ENCODE data around the gene GATA3. TPM values are rescaled to one million over a fixed set of nuclear protein-coding genes. Genes with fewer than 3 reads are reported as not detected.
A peak's percentile ranks its signal among the peaks of the same experiment; 100 is the strongest.

Gene GATA3
- total RNA-seq, 1 donor from 2014 or later, result not detected

DNA sequence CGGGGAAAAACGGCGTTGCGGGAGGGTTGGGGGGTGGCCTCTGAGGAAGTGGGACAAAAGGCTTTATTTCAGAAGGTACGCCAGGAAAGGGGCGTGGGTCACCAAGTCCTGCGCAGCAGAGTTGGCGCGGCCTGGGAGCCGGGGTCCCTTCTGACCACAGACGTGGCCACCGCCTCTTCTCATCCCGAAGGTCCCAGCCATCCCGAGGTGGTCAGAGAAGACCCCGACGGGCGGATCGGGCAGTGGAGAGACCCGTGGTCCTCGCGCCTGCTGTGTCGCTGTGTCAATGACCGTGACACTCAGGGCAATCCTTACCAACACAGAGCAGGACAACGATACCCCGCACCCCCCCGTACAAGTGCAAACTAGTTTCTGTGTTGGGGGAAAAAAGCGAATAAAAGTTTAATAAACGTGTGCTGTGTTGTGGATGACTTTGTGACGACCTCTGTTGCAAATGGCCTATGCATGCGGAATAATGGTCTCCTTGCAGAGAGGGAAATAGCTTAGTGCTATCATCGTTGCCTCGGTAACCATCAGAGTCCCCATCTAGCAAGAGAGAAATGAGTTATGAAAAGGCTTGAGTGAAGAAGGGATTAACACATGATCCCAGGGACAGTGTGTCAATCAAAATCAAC lies 19.4 kb upstream of the GATA3 start:
- peaks cover 81% of the 10 kb centered on the region for H3K27me3 Mint-ChIP-seq (ENCODE audit: insufficient read depth, low read depth)
- Histone ChIP-seq H2AFZ (replicated peaks) (no peak overlapping the region), H3K27ac (no peak overlapping the region), H3K36me3 (no peaks in the 10 kb centered on the region), H3K9me3 (ENCODE audit: low read depth) (no peaks in the 10 kb centered on the region), H3K4me3 (peak overlapping the region; percentile 29), H3F3A (ENCODE audit: low read depth) (peaks cover 11% of the 10 kb centered on the region), H3K79me2 (ENCODE audit: low read depth) (no peaks in the 10 kb centered on the region), H3K4me2 (peak overlapping the region; percentile 69), H3K27me3 (peaks cover 100% of the 10 kb centered on the region), H3K9ac (no peak overlapping the region), H3K4me1 (peaks cover 27% of the 10 kb centered on the region), H4K20me1 (ENCODE audit: low read depth) (peaks cover 67% of the 10 kb centered on the region)
- peak; percentile 59 for DNase-seq (ENCODE audit: low spot score)
- H3K27ac Mint-ChIP-seq, result peak overlapping the region; percentile 31
- H3K4me3 Mint-ChIP-seq, result peak overlapping the region; percentile 80
- TF ChIP-seq EZH2phosphoT487 (IDR thresholded peaks at IDR 0.05), result peak; percentile 69
- peak; percentile 83 for TF ChIP-seq EZH2 (IDR thresholded peaks at IDR 0.05)
- no peak for TF ChIP-seq CTCF (IDR thresholded peaks at IDR 0.05)
- H3K9me3 Mint-ChIP-seq, result peaks cover 2% of the 10 kb centered on the region
- no peaks in the 10 kb centered on the region for H3K36me3 Mint-ChIP-seq
- H3K4me1 Mint-ChIP-seq, result peaks cover 19% of the 10 kb centered on the region

GRCh38 chr10:8035641-8036470 lies 18.6 kb upstream of the GATA3 start:
- H3K27me3 Mint-ChIP-seq (ENCODE audit: insufficient read depth, low read depth), result peaks cover 87% of the 10 kb centered on the region
- Histone ChIP-seq H3K36me3 (no peaks in the 10 kb centered on the region), H3K27ac (no peak overlapping the region), H3K4me3 (peak overlapping the region; percentile 30), H2AFZ (replicated peaks) (no peak overlapping the region), H3F3A (ENCODE audit: low read depth) (peaks cover 11% of the 10 kb centered on the region), H3K9ac (no peak overlapping the region), H3K4me1 (peaks cover 27% of the 10 kb centered on the region), H4K20me1 (ENCODE audit: low read depth) (peaks cover 74% of the 10 kb centered on the region), H3K27me3 (peaks cover 100% of the 10 kb centered on the region), H3K4me2 (peak overlapping the region; percentile 69), H3K79me2 (ENCODE audit: low read depth) (no peaks in the 10 kb centered on the region), H3K9me3 (ENCODE audit: low read depth) (no peaks in the 10 kb centered on the region)
- peaks cover 19% of the 10 kb centered on the region for H3K4me1 Mint-ChIP-seq
- peak; percentile 46 for TF ChIP-seq EZH2phosphoT487 (IDR thresholded peaks at IDR 0.05)
- peak; percentile 73 for TF ChIP-seq EZH2 (IDR thresholded peaks at IDR 0.05)
- no peak for TF ChIP-seq CTCF (IDR thresholded peaks at IDR 0.05)
- peaks cover 2% of the 10 kb centered on the region for H3K9me3 Mint-ChIP-seq
- H3K27ac Mint-ChIP-seq, result peak overlapping the region; percentile 31
- peak overlapping the region; percentile 80 for H3K4me3 Mint-ChIP-seq
- peak; percentile 71 for DNase-seq (ENCODE audit: low spot score)
- H3K36me3 Mint-ChIP-seq, result no peaks in the 10 kb centered on the region

DNA sequence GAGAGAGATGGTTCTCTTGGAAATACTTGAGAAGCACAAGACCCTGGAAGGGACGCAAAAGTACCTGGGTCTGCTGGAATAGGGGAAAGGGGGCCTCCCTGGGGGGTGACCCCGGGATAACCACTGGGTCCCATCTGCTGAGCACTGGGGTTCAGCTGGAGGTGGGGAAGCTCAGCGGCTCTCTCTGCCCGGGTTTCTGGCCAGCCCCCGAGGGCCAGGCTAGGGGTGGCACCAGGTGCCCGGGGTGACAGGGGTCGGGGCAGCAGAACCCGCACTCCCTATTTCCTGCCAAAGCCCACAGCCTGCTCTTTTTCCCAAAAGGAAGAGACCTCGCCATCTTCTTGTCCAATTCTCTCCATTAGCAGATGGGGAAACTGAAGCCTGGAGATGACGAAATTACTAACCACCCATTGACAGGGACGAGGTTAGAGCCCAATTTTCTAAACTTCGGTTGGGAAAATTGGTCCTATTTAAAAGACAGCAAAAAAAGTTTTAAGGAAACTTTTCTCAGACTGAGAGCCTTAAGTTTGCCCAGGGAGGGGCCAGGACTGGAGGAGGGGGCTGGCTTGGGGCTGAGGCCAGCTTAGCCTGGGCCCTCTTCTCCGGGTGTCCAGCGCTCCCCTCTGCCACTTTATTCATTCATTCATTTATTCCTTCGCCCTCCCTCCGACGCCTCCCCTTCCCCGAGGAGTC lies 17.8 kb upstream of the GATA3 start:
- Histone ChIP-seq H3K4me2 (peak overlapping the region; percentile 64), H3K9me3 (ENCODE audit: low read depth) (no peaks in the 10 kb centered on the region), H3K36me3 (no peaks in the 10 kb centered on the region), H3F3A (ENCODE audit: low read depth) (peaks cover 11% of the 10 kb centered on the region), H2AFZ (replicated peaks) (no peak overlapping the region), H3K79me2 (ENCODE audit: low read depth) (no peaks in the 10 kb centered on the region), H3K27ac (no peak overlapping the region), H3K4me3 (no peak overlapping the region), H3K27me3 (peaks cover 100% of the 10 kb centered on the region), H4K20me1 (ENCODE audit: low read depth) (peaks cover 81% of the 10 kb centered on the region), H3K9ac (no peak overlapping the region), H3K4me1 (peaks cover 27% of the 10 kb centered on the region)
- Mint-ChIP-seq H3K27me3 (ENCODE audit: insufficient read depth, low read depth) (peaks cover 87% of the 10 kb centered on the region), H3K4me3 (peak overlapping the region; percentile 62), H3K4me1 (peaks cover 19% of the 10 kb centered on the region), H3K9me3 (peaks cover 2% of the 10 kb centered on the region), H3K27ac (no peak overlapping the region), H3K36me3 (no peaks in the 10 kb centered on the region)
- TF ChIP-seq EZH2phosphoT487 (IDR thresholded peaks at IDR 0.05) (no peak), EZH2 (IDR thresholded peaks at IDR 0.05) (peak; percentile 16)
- DNase-seq (ENCODE audit: low spot score), result no peak

Data from neural progenitor cell (in vitro differentiated cells).